Thymus (tissue), 14 donors: ENCODE data around the gene SLC15A5. TPM values are rescaled to one million over a fixed set of nuclear protein-coding genes. Genes with fewer than 3 reads are reported as not detected.

Experiments used
- DNase-seq, 9 donors: peaks; one replicate each; pipeline ENCODE4 v3.0.0-alpha.2; 2013; ENCODE audit warnings: low spot score in 9 of 9, low read depth in 6 of 9, missing footprints in 1 of 9
- H3K27ac ChIP-seq, 2 donors: one replicate each; pipeline ENCODE4 v1.5.1; 2013; ENCODE audit warnings: control low read depth in 1 of 2, low read depth in 1 of 2, low read length in 1 of 2, mild to moderate bottlenecking in 1 of 2, moderate library complexity in 1 of 2
- H3K27me3 ChIP-seq, 2 donors: one replicate each; pipeline ENCODE4 v1.5.1; 2013; ENCODE audit warnings: low read length in 1 of 2; ENCODE audit not compliant: control insufficient read depth in 2 of 2, insufficient read depth in 1 of 2
- H3K36me3 ChIP-seq, 2 donors: one replicate each; pipeline ENCODE4 v1.5.1; 2013; ENCODE audit warnings: low read length in 1 of 2, mild to moderate bottlenecking in 1 of 2, moderate library complexity in 1 of 2; ENCODE audit not compliant: control insufficient read depth in 2 of 2, insufficient read depth in 2 of 2
- H3K4me1 ChIP-seq, 2 donors: one replicate each; pipeline ENCODE4 v1.5.1; 2013; ENCODE audit warnings: low read length in 2 of 2; ENCODE audit not compliant: control insufficient read depth in 2 of 2, insufficient read depth in 2 of 2
- H3K4me3 ChIP-seq, 2 donors: one replicate each; pipeline ENCODE4 v1.5.1; 2013; ENCODE audit warnings: low read length in 2 of 2, control low read depth in 1 of 2, mild to moderate bottlenecking in 1 of 2
- H3K9me3 ChIP-seq, 2 donors: one replicate each; pipeline ENCODE4 v1.5.1; 2013; ENCODE audit warnings: low read length in 1 of 2, mild to moderate bottlenecking in 1 of 2; ENCODE audit not compliant: control insufficient read depth in 2 of 2, insufficient read depth in 1 of 2
- WGBS: extraction: QIAGEN DNeasy Blood & Tissue Kit; methylation state at CpG from one replicate; pipeline ENCODE4 v1.1.7; 2013; 5-methylcytosine and 5-hydroxymethylcytosine counted together
- long read RNA-seq, 10 donors: transcript quantifications; one replicate each; lab custom pipeline, GENCODE V29; 2026
- polyA plus RNA-seq: library from polyadenylated mRNA; stranded (reverse); fragments of 200-250 nt; gene quantifications from one replicate; pipeline ENCODE4 v1.2.3, GENCODE V29; 2013
- total RNA-seq: library from RNA; stranded (reverse); fragments of 120-200 nt; gene quantifications from one replicate; pipeline ENCODE4 v1.2.4, GENCODE V29; 2013
- donor health status: healthy.

SLC15A5 gene
- total RNA-seq (not detected), polyA plus RNA-seq (not detected)
- long read RNA-seq, donor 1 = 0 reads
- long read RNA-seq, donor 2 = 0 reads
- long read RNA-seq, donor 3 = 0 reads
- long read RNA-seq, donor 4 = 0 reads
- long read RNA-seq, donor 5 = 0 reads
- long read RNA-seq, donor 6 = 0 reads
- long read RNA-seq, donor 7 = 0 reads
- long read RNA-seq, donor 8 = 0 reads
- long read RNA-seq, donor 9 = 0 reads
- long read RNA-seq, donor 10 = 0 reads

- no peak within 1 kb of the TSS for H3K27ac ChIP-seq
- H3K27me3 ChIP-seq = no peaks in the 10 kb centered on the region
- H3K4me1 ChIP-seq = no peaks in the 10 kb centered on the region
- H3K9me3 ChIP-seq = no peaks in the 10 kb centered on the region
- DNase-seq = no peak
- 86% methylated on average over 5 of the region's 5 CpGs for WGBS
- H3K36me3 ChIP-seq = no peaks in the 10 kb centered on the region
- H3K4me3 ChIP-seq = no peak within 1 kb of the TSS
Measured at GRCh38 chr12:16277585-16277984, at the start of gene SLC15A5. TSS of gene SLC15A5 (minus strand) at chr12:16277685. CDS start at chr12:16277685, 0 bp downstream.

GRCh38 chr12:16325426-16325825 lies 47.9 kb upstream of the SLC15A5 start:
- Histone ChIP-seq H3K27me3 (no peaks in the 10 kb centered on the region), H3K36me3 (no peaks in the 10 kb centered on the region), H3K9me3 (no peaks in the 10 kb centered on the region), H3K4me1 (no peaks in the 10 kb centered on the region), H3K4me3 (no peak overlapping the region), H3K27ac (no peak overlapping the region)
- 15% methylated on average over 3 of the region's 3 CpGs for WGBS
- DNase-seq = no peak

- Histone ChIP-seq H3K36me3 (no peaks in the 10 kb centered on the region), H3K4me3 (no peak overlapping the region), H3K4me1 (no peaks in the 10 kb centered on the region), H3K27me3 (no peaks in the 10 kb centered on the region), H3K9me3 (no peaks in the 10 kb centered on the region), H3K27ac (no peak overlapping the region)
- WGBS = 92% methylated on average over 3 of the region's 3 CpGs
- no peak for DNase-seq
Measured at GRCh38 chr12:16324772-16325171, 47.3 kb upstream of the SLC15A5 start.

GRCh38 chr12:16324272-16324671 lies 46.8 kb upstream of the SLC15A5 start:
- Histone ChIP-seq H3K9me3 (no peaks in the 10 kb centered on the region), H3K27me3 (no peaks in the 10 kb centered on the region), H3K4me3 (no peak overlapping the region), H3K36me3 (no peaks in the 10 kb centered on the region), H3K4me1 (no peaks in the 10 kb centered on the region), H3K27ac (no peak overlapping the region)
- DNase-seq = no peak
- 82% methylated on average over 5 of the region's 5 CpGs for WGBS

- H3K27ac ChIP-seq = no peak overlapping the region
- no peak overlapping the region for H3K4me3 ChIP-seq
- H3K36me3 ChIP-seq = no peaks in the 10 kb centered on the region
- no peaks in the 10 kb centered on the region for H3K9me3 ChIP-seq
- no peaks in the 10 kb centered on the region for H3K4me1 ChIP-seq
- WGBS = 87% methylated on average over 2 of the region's 2 CpGs
- DNase-seq = no peak
- H3K27me3 ChIP-seq = no peaks in the 10 kb centered on the region
Measured at GRCh38 chr12:16323638-16324037, 46.2 kb upstream of the SLC15A5 start.

- H3K4me1 ChIP-seq = no peaks in the 10 kb centered on the region
- no peaks in the 10 kb centered on the region for H3K36me3 ChIP-seq
- H3K27ac ChIP-seq = no peak overlapping the region
- H3K9me3 ChIP-seq = no peaks in the 10 kb centered on the region
- H3K4me3 ChIP-seq = no peak overlapping the region
- no peaks in the 10 kb centered on the region for H3K27me3 ChIP-seq
- WGBS = 87% methylated on average over 1 of the region's 1 CpG
- DNase-seq = no peak
Measured at GRCh38 chr12:16323010-16323409, 45.5 kb upstream of the SLC15A5 start.

- Histone ChIP-seq H3K27ac (no peak overlapping the region), H3K9me3 (no peaks in the 10 kb centered on the region), H3K4me1 (no peaks in the 10 kb centered on the region), H3K27me3 (no peaks in the 10 kb centered on the region), H3K4me3 (no peak overlapping the region), H3K36me3 (no peaks in the 10 kb centered on the region)
- WGBS = 83% methylated on average over 1 of the region's 1 CpG
- DNase-seq = no peak
Measured at GRCh38 chr12:16310934-16311333, 33.4 kb upstream of the SLC15A5 start.

- Histone ChIP-seq H3K9me3 (no peaks in the 10 kb centered on the region), H3K4me1 (no peaks in the 10 kb centered on the region), H3K27ac (no peak overlapping the region), H3K4me3 (no peak overlapping the region), H3K36me3 (no peaks in the 10 kb centered on the region), H3K27me3 (no peaks in the 10 kb centered on the region)
- 73% methylated on average over 3 of the region's 3 CpGs for WGBS
- DNase-seq = no peak
Measured at GRCh38 chr12:16307856-16308475, 30.5 kb upstream of the SLC15A5 start.

GRCh38 chr12:16303939-16304338 lies 26.5 kb upstream of the SLC15A5 start:
- WGBS = 61% methylated on average over 2 of the region's 2 CpGs
- no peak for DNase-seq
- Histone ChIP-seq H3K4me3 (no peak overlapping the region), H3K36me3 (no peaks in the 10 kb centered on the region), H3K4me1 (no peaks in the 10 kb centered on the region), H3K27me3 (no peaks in the 10 kb centered on the region), H3K27ac (no peak overlapping the region), H3K9me3 (no peaks in the 10 kb centered on the region)
